Middle frontal gyrus (tissue), 1 donor: ENCODE results near the gene VPS37C.

Experiments used
- DNase-seq: peaks from one replicate; pipeline ENCODE4 v3.0.0-alpha.2; 2015; ENCODE audit warnings: low spot score; ENCODE audit errors: extremely low spot score

Gene VPS37C

GRCh38 chr11:61133956-61134662 lies 27.1 kb downstream of the VPS37C start:
- DNase-seq = no peak

- no peak for DNase-seq
These were observed 28.1 kb downstream of the VPS37C start for GRCh38 chr11:61133145-61133544.

DNA sequence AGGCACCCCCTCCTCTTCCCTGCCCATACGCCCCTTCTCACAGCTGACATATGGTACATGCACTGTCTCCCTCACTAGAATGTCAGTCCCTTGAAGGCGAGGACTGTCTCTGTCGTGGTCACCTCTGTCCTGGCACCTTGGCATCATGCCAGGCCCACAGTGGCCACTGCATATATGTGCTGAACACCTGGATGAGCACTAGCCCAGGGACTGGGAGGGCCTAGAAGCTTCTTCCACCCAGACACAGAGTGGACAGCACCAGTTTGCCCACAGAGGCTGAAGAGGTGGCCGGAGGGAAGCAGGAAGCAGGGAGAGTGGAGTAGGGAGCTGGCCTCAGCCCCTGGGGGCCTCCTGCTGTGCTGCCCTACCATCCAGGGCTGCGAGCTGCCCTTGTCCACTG lies 28.6 kb downstream of the VPS37C start:
- DNase-seq = no peak

GRCh38 chr11:61131998-61132555 lies 29.1 kb downstream of the VPS37C start:
- no peak for DNase-seq

- no peak for DNase-seq
These were observed 29.6 kb downstream of the VPS37C start for GRCh38 chr11:61131586-61131985.

DNA sequence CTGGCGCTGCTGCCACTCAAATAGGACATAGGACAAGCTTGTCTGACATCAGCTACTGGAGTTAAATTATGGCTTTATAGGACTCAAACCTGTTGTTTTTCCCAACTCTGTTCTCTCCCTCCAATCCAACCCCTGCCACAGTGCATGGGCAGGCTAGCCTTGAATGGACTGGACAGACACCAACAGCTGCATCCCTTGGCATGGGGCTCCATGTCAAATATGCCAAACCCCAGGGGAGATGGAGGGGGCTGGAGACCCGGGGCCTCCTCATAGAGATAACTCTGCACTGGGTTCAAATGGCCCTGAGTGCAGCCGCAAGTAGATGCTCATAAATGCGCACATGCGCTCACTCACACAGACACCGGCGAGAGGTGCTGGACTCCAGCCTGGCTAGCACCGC lies 30.0 kb downstream of the VPS37C start:
- no peak for DNase-seq

DNA sequence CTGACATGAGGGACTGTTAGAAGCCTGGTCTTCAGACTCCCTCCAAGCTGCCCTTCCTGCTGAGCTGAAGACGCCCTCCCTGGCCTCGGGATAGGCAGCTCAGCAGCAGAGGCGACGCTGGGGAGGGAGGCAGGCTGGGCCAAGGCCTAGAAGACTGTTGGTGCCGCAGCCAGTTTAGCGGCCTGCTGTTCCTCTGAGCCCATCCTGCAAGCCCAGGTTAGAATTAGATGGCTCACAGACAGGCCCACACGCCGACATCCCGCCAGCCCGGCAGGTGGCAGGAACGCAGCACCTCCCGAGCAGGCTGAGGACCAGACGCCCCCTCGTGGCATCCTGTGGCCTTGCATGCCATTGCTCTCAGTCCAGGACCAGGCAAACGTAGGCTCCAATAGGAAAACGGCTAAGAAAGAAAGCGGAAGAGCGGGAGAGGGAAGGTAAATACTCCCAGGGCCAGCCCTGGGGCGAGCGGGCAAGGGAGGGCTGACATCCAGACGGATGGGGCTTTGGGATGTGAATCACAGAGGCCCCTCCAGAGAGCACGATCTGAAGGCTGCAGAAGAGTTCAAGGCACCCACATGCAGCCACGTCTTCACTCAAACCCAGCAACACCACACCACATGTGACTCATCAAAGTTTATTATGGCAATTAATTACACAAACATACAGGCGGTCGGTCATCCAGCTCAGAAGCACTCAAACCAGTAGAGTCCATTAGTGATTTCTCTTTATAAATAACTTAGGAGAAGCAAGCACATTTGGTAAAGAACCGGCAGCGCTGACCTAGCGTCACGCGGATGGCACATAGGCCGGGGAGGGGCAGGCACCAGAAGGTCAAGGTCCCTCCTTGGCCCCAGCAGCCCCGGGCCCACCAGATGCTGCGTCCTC lies 31.3 kb downstream of the VPS37C start:
- peak; percentile 81 for DNase-seq

GRCh38 chr11:61128947-61129638 lies 32.1 kb downstream of the VPS37C start:
- no peak for DNase-seq

GRCh38 chr11:61127991-61128390 lies 33.2 kb downstream of the VPS37C start:
- DNase-seq = no peak

DNA sequence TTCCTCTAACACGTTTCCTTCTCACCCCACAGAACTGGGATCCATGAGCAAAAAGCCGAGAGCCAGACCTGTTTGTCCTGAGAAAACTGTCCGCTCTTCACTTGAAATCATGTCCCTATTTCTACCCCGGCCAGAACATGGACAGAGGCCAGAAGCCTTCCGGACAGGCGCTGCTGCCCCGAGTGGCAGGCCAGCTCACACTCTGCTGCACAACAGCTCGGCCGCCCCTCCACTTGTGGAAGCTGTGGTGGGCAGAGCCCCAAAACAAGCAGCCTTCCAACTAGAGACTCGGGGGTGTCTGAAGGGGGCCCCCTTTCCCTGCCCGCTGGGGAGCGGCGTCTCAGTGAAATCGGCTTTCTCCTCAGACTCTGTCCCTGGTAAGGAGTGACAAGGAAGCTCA lies 35.0 kb downstream of the VPS37C start:
- DNase-seq = no peak

- DNase-seq = no peak
These were observed 35.9 kb downstream of the VPS37C start for GRCh38 chr11:61125310-61125684.

GRCh38 chr11:61124574-61125309 lies 36.5 kb downstream of the VPS37C start:
- DNase-seq = no peak

DNA sequence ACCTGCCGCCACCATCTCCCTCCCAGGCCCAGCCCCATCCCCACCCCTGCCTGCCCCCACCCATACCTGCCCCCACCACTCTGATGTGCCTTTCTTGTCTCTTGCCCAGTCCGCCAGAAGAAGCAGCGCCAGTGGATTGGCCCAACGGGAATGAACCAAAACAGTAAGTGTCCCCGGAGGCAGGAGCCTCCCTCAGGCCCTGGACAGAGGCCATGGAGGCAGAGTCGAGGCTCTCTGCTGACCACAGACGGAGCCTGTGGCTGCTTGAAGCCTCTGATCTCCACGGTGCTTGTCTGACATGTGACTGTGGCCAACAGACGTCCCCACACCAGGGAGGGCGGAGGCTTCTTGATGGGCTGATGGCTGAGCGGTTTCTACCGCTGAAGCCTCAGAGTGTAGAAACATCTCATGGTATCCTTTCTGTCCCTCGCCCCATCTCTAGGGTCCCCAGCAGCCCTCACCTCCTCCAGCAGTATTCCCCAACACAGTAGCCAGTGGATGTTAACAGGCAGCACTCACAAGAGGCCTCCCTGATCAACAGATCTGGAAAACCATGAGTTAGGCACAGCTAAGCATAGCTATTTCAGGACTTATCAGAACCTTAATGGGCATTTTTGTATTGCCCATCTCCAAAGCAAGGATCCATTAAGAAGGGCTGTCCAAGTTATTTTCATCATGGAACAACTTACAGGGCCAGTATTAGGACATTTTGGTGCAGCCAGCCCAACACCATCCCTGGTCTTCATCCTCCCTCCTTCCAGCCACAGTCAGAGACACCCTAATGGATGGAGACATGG lies 37.3 kb downstream of the VPS37C start:
- DNase-seq = no peak

DNA sequence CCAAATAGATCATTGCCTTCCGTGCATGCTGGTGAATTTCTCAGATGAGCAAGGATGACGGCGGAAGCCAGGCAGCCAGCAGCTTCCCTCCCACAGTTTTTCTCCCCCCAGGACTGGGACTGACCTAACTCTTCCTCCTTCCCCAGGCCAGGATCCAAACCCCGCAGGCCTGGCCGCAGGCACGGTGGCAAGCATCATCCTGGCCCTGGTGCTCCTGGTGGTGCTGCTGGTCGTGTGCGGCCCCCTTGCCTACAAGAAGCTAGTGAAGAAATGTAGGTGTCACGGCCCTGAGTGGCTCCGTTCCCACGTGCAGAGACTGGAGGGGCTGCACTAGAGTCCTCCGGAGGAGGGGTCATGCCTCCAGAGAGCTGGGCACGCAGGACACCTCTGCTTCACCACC lies 38.5 kb downstream of the VPS37C start:
- DNase-seq = no peak

GRCh38 chr11:61121917-61122316 lies 39.3 kb downstream of the VPS37C start:
- DNase-seq = no peak

DNA sequence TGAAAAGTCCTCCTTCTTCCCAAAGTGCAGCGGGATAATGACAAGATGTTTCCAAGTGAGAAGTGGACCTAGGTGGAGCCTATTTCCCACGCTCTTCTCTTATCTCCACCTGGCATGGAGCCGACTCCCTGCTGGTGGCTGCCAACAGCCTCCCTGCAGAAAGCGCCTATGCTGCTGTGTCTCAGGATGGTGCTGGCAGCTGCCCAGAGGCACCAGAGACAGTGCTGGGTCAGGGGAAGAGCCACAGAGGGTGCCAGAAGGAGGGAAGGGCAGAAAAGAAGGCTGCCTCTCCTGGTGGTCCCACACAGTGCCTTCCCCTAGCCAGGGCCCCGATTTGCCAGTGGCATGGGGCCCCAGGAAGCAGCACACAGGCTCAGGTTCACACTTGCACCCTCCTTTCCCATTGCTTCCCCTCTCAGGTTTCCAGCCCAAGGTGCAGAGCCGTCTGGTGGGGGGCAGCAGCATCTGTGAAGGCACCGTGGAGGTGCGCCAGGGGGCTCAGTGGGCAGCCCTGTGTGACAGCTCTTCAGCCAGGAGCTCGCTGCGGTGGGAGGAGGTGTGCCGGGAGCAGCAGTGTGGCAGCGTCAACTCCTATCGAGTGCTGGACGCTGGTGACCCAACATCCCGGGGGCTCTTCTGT lies 39.9 kb downstream of the VPS37C start:
- peak; percentile 11 for DNase-seq

DNA sequence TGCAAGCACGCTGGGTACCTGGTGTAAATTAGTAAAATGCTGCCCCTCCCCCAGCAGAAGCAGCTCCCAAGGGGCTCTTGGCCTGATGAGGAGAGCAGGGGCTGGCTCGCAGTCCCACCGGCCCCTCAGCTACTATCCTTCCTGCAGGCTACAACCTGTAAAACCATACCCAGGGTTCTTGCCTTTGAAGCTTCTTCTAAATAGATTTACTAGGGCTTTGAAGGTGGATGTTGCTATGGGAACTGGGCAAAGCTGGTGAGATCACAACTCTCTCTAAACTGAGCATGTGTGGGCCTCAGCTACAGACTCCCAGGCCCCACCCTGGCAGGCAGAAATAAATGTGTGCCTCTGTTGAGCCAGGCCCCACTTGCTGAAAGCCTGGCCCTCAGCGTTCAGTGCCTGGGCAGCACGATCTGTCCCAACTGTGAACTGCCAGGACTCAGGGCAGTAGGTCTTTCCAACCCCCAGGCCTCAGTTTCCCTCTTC lies 40.5 kb downstream of the VPS37C start:
- DNase-seq = peak; percentile 48

DNA sequence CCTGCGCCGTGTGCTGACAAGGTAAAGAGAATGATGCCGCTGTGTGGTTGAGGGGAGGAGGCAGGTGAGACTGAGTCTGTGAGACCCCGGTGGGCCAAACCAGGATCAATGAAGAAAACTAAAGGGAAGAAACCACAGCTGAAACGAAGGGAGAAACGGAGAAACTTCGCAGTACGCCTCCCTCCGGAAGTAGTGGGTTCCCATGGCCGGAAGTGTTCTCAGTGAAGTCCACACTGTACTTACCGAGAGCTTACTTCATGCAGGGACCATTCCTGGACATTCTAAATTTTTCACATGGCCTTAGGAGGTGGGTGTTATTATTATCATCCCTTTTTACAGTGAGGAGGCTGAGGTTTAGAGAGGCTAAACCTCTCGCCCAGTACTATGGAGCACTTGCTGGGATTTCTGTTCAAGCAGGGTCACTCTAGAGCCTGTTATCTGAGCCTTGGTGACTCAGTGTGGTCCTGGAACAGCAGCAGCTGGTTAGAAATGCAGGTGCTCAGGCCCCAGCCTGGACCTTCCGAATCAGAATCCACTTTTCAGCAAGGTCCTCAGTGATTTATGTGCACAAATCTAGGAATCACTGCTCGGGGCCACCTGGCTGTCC lies 41.0 kb downstream of the VPS37C start:
- no peak for DNase-seq

DNA sequence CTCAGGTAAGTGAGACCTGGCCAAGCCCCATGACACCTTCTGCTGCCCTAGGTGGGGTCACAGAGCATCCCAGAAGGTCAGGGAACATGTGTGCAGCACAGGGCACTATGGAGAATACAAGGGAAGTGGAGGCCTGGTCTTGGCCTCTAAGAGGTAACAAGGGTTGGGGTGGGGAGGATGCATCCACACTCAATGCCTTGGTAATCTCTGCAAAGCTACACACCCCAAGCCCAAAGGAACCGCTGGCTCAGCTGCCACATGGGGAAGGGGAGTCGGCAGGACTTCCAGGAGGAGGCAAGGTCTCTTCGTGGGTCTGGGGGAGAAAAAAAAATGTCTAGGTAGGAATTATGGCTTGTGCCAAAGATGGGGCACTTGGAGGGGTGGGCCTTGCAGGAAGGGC lies 41.7 kb downstream of the VPS37C start:
- no peak for DNase-seq
